Smooth muscle cell (in vitro differentiated cells): ENCODE results near the gene FOXN3. TPM values are rescaled to one million over a fixed set of nuclear protein-coding genes. Genes with fewer than 3 reads are reported as not detected.
A peak's percentile ranks its signal among the peaks of the same experiment; 100 is the strongest.

ENCODE experiments used
- DNase-seq: peaks from one replicate; lab custom pipeline; 2025; ENCODE audit not compliant: unreplicated experiment; lab: John Stamatoyannopoulos, UW
- H2AFZ ChIP-seq: fragments of 200-600 bp; sonication (generic); 2 replicates; pipeline ENCODE4 v1.6.0; 2016; ENCODE audit warnings: antibody characterized with exemption, low read depth, mild to moderate bottlenecking
- H3F3A ChIP-seq: fragments of 200-600 bp; sonication (generic); 2 replicates; pipeline ENCODE4 v1.6.0; 2017; ENCODE audit warnings: antibody characterized with exemption, low read depth
- H3K27ac ChIP-seq: fragments of 200-600 bp; sonication (generic); 2 replicates; pipeline ENCODE4 v1.5.1; 2016; ENCODE audit warnings: low read depth, mild to moderate bottlenecking
- H3K27me3 ChIP-seq: fragments of 200-600 bp; sonication (generic); 2 replicates; pipeline ENCODE4 v1.6.1; 2016; ENCODE audit warnings: low read depth, mild to moderate bottlenecking
- H3K36me3 ChIP-seq: fragments of 200-600 bp; sonication (generic); 2 replicates; pipeline ENCODE4 v1.5.1; 2016; ENCODE audit warnings: low read depth
- H3K4me1 ChIP-seq: fragments of 200-600 bp; sonication (generic); 2 replicates; pipeline ENCODE4 v1.5.1; 2016; ENCODE audit warnings: low read depth
- H3K4me2 ChIP-seq: fragments of 200-600 bp; sonication (generic); 2 replicates; pipeline ENCODE4 v1.6.0; 2016; ENCODE audit warnings: mild to moderate bottlenecking
- H3K4me3 ChIP-seq: fragments of 200-600 bp; sonication (generic); 2 replicates; pipeline ENCODE4 v1.5.1; 2016; ENCODE audit warnings: mild to moderate bottlenecking
- H3K79me2 ChIP-seq: fragments of 200-600 bp; sonication (generic); 2 replicates; pipeline ENCODE4 v1.6.0; 2016; ENCODE audit warnings: low read depth, mild to moderate bottlenecking
- H3K9ac ChIP-seq: fragments of 200-600 bp; sonication (generic); 2 replicates; pipeline ENCODE4 v1.6.0; 2016; ENCODE audit warnings: low read depth
- H3K9me3 ChIP-seq: fragments of 200-600 bp; sonication (generic); replicated peaks from 2 replicates; pipeline ENCODE4 v1.5.1; 2016; ENCODE audit warnings: low read depth
- H4K20me1 ChIP-seq: fragments of 200-600 bp; sonication (generic); 2 replicates; pipeline ENCODE4 v1.6.0; 2016; ENCODE audit warnings: low read depth
- CTCF ChIP-seq: fragments of 200-600 bp; sonication (generic); IDR thresholded peaks from 2 replicates; pipeline ENCODE4 v1.5.1; 2017; ENCODE audit warnings: borderline replicate concordance, mild to moderate bottlenecking, antibody characterized with exemption; ENCODE audit not compliant: insufficient read depth, poor library complexity, severe bottlenecking
- WGBS: methylation state at CpG from one replicate; pipeline ENCODE4 v1.1.7; 2016; ENCODE audit warnings: low lambda C conversion rate; 5-methylcytosine and 5-hydroxymethylcytosine counted together
- polyA plus RNA-seq: library from polyadenylated mRNA; unstranded; fragments of >200 nt; fragmentation: Nextera tagmentation; extraction: Ambion mirVana; gene quantifications from 2 replicates; pipeline ENCODE4 v1.2.1, GENCODE V29; 2016
- total RNA-seq: library from RNA; depleted of rRNA; stranded (reverse); fragments of >200 nt; gene quantifications from 2 replicates; pipeline ENCODE4 v1.2.3, GENCODE V29; 2014

Gene FOXN3
- total and polyA plus RNA-seq, 2 experiments from 2014 or later: 24.5 to 31.5 TPM

- Histone ChIP-seq H3K9ac (no peak overlapping the region), H3K4me1 (peaks cover 40% of the 10 kb centered on the region), H3K79me2 (peaks cover 3% of the 10 kb centered on the region), H3K36me3 (no peaks in the 10 kb centered on the region), H2AFZ (no peak overlapping the region), H3K4me3 (no peak overlapping the region), H3K4me2 (no peak overlapping the region), H4K20me1 (no peaks in the 10 kb centered on the region), H3F3A (peaks cover 7% of the 10 kb centered on the region), H3K27me3 (no peaks in the 10 kb centered on the region), H3K9me3 (no peaks in the 10 kb centered on the region), H3K27ac (peak overlapping the region; percentile 90)
- no peak for DNase-seq
- TF ChIP-seq CTCF: no peak
- WGBS: 85% methylated on average over 8 of the region's 8 CpGs
These were observed 66.9 kb downstream of the FOXN3 start for GRCh38 chr14:89350152-89350551.

- Histone ChIP-seq H2AFZ (no peak overlapping the region), H3K36me3 (no peaks in the 10 kb centered on the region), H3K79me2 (peaks cover 6% of the 10 kb centered on the region), H3K4me1 (peaks cover 40% of the 10 kb centered on the region), H3F3A (peaks cover 7% of the 10 kb centered on the region), H3K27me3 (no peaks in the 10 kb centered on the region), H3K4me3 (no peak overlapping the region), H3K4me2 (no peak overlapping the region), H4K20me1 (no peaks in the 10 kb centered on the region), H3K9me3 (no peaks in the 10 kb centered on the region), H3K27ac (no peak overlapping the region), H3K9ac (no peak overlapping the region)
- DNase-seq: no peak
- 94% methylated on average over 8 of the region's 8 CpGs for WGBS
- no peak for TF ChIP-seq CTCF
These were observed 67.6 kb downstream of the FOXN3 start for GRCh38 chr14:89349171-89350008.

GRCh38 chr14:89348722-89349121 is 68.3 kb downstream of the FOXN3 start:
- Histone ChIP-seq H3K4me2 (no peak overlapping the region), H3K79me2 (peaks cover 6% of the 10 kb centered on the region)

More at GRCh38 chr14:89348722-89349121, 68.3 kb downstream of the FOXN3 start:
- DNase-seq: no peak
- Histone ChIP-seq H3K27ac (no peak overlapping the region), H3K4me1 (peaks cover 40% of the 10 kb centered on the region), H3F3A (peaks cover 7% of the 10 kb centered on the region), H3K27me3 (no peaks in the 10 kb centered on the region), H2AFZ (no peak overlapping the region), H3K9ac (no peak overlapping the region), H3K36me3 (no peaks in the 10 kb centered on the region), H3K4me3 (no peak overlapping the region), H4K20me1 (peaks cover 3% of the 10 kb centered on the region), H3K9me3 (no peaks in the 10 kb centered on the region)
- WGBS: 89% methylated on average over 5 of the region's 5 CpGs
- TF ChIP-seq CTCF: no peak
